GM18909 (cell line): Measurements from ENCODE around the gene ANKFY1.

Experiments
- ATAC-seq: cut with Tn5 transposase; IDR thresholded peaks from one replicate; pipeline ENCODE4 v1.9.1; 2021; ENCODE audit warnings: mild to moderate bottlenecking; ENCODE audit not compliant: unreplicated experiment, poor library complexity

The ANKFY1 gene

GRCh38 chr17:4134721-4135120 is 129.1 kb downstream of the ANKFY1 start:
- ATAC-seq = no peak

GRCh38 chr17:4130715-4131114 is 133.1 kb downstream of the ANKFY1 start:
- ATAC-seq = no peak

- ATAC-seq = no peak
Observed at GRCh38 chr17:4127555-4127954, 136.2 kb downstream of the ANKFY1 start.

- no peak for ATAC-seq
Observed at GRCh38 chr17:4125552-4125951, 138.2 kb downstream of the ANKFY1 start.

GRCh38 chr17:4124999-4125398 is 138.8 kb downstream of the ANKFY1 start:
- ATAC-seq = no peak

- ATAC-seq = no peak
Observed at GRCh38 chr17:4120332-4120731, 143.4 kb downstream of the ANKFY1 start.

- ATAC-seq = no peak
Observed at GRCh38 chr17:4119299-4119698, 144.5 kb downstream of the ANKFY1 start.

GRCh38 chr17:4118015-4118743 is 145.6 kb downstream of the ANKFY1 start:
- no peak for ATAC-seq

GRCh38 chr17:4116516-4116915 is 147.3 kb downstream of the ANKFY1 start:
- ATAC-seq = no peak
